ENCODE data around the gene PLXNB1.

PLXNB1 gene

GRCh38 chr3:48417529-48418108 is 12.3 kb downstream of the PLXNB1 start:
- DNase-seq (ENCODE audit: low read depth), result no peak

- DNase-seq (ENCODE audit: low read depth), result no peak
Observed at GRCh38 chr3:48416546-48416945, 13.3 kb downstream of the PLXNB1 start.

GRCh38 chr3:48416091-48416505 is 13.8 kb downstream of the PLXNB1 start:
- no peak for DNase-seq (ENCODE audit: low read depth)

- DNase-seq (ENCODE audit: low read depth), result no peak
Observed at GRCh38 chr3:48415251-48415953, 14.5 kb downstream of the PLXNB1 start.

- no peak for DNase-seq (ENCODE audit: low read depth)
Observed at GRCh38 chr3:48414376-48415250, 15.3 kb downstream of the PLXNB1 start.

GRCh38 chr3:48413611-48414010 is 16.3 kb downstream of the PLXNB1 start:
- DNase-seq (ENCODE audit: low read depth), result no peak

- DNase-seq (ENCODE audit: low read depth), result no peak
Observed at GRCh38 chr3:48413086-48413485, 16.8 kb downstream of the PLXNB1 start.

- no peak for DNase-seq (ENCODE audit: low read depth)
Observed at GRCh38 chr3:48412375-48413001, 17.4 kb downstream of the PLXNB1 start.

- DNase-seq (ENCODE audit: low read depth), result no peak
Observed at GRCh38 chr3:48411606-48412374, 18.1 kb downstream of the PLXNB1 start.

GRCh38 chr3:48411041-48411588 is 18.8 kb downstream of the PLXNB1 start:
- DNase-seq (ENCODE audit: low read depth), result no peak

- no peak for DNase-seq (ENCODE audit: low read depth)
Observed at GRCh38 chr3:48410205-48411040, 19.5 kb downstream of the PLXNB1 start.

- DNase-seq (ENCODE audit: low read depth), result no peak
Observed at GRCh38 chr3:48409291-48410201, 20.3 kb downstream of the PLXNB1 start.

GRCh38 chr3:48408823-48409281 is 21.0 kb downstream of the PLXNB1 start:
- no peak for DNase-seq (ENCODE audit: low read depth)

GRCh38 chr3:48407542-48408099 is 22.3 kb downstream of the PLXNB1 start:
- DNase-seq (ENCODE audit: low read depth), result no peak

GRCh38 chr3:48406443-48407431 is 23.1 kb downstream of the PLXNB1 start:
- DNase-seq (ENCODE audit: low read depth), result no peak

- no peak for DNase-seq (ENCODE audit: low read depth)
Observed at GRCh38 chr3:48405971-48406370, 23.9 kb downstream of the PLXNB1 start.

GRCh38 chr3:48405343-48405881 is 24.5 kb downstream of the PLXNB1 start:
- no peak for DNase-seq (ENCODE audit: low read depth)
